B cell (primary cell): ENCODE data around the gene DACT2. TPM values are rescaled to one million over a fixed set of nuclear protein-coding genes. Genes with fewer than 3 reads are reported as not detected.

Experiments used
- ATAC-seq: fragments of 200-7000 bp; cut with Tn5 transposase; one replicate; pipeline ENCODE4 v1.10.0; 2021; ENCODE audit warnings: low read depth, mild to moderate bottlenecking, moderate number of reproducible peaks, moderate library complexity
- CTCF ChIA-PET: fragments of 350-600 bp; sonication (Branson Sonifier 250); formaldehyde crosslinking; loops from one replicate; lab custom pipeline; 2021; ENCODE audit warnings: antibody characterized with exemption, inconsistent platforms; lab: Charles Lee
- POLR2A ChIA-PET: fragments of 350-600 bp; sonication (Branson Sonifier 250); formaldehyde crosslinking; loops from one replicate; lab custom pipeline; 2021; ENCODE audit warnings: antibody characterized with exemption; lab: Charles Lee
- DNase-seq: peaks from one replicate; pipeline ENCODE4 v3.0.0; 2013
- H2AFZ ChIP-seq: 2 replicates; pipeline ENCODE4 v1.6.1; 2012; ENCODE audit warnings: mild to moderate bottlenecking, low read depth, low read length; ENCODE audit not compliant: insufficient read depth, poor library complexity, severe bottlenecking
- H3K27ac ChIP-seq, 2 donors: 1 replicate in 1 of 2; 2 replicates in 1 of 2; pipeline ENCODE4 v1.5.1; 2012 to 2013; ENCODE audit warnings: low read length in 2 of 2, mild to moderate bottlenecking in 2 of 2, moderate library complexity in 1 of 2
- H3K27me3 ChIP-seq, 4 experiments: fragments of 200-600 bp in 1 of 4; sonication (generic) in 1 of 4; replicated peaks in 1 of 4; 1 replicate in 2 of 4; 2 replicates in 2 of 4; pipeline versions ENCODE4 v1.6.1 to v1.7.0; 2013 to 2016; ENCODE audit warnings: low read length in 3 of 4, mild to moderate bottlenecking in 2 of 4, mixed read lengths in 1 of 4, moderate library complexity in 1 of 4; ENCODE audit not compliant: insufficient read depth in 4 of 4, control insufficient read depth in 3 of 4; ENCODE audit errors: control extremely low read depth in 1 of 4
- H3K36me3 ChIP-seq, 2 experiments: replicated peaks in 1 of 2; 1 replicate in 1 of 2; 2 replicates in 1 of 2; pipeline versions ENCODE4 v1.6.1 to v1.7.1; 2013; ENCODE audit warnings: low read length in 1 of 2; ENCODE audit not compliant: insufficient read depth in 2 of 2, control insufficient read depth in 1 of 2; ENCODE audit errors: control extremely low read depth in 1 of 2, extremely low read depth in 1 of 2
- H3K4me1 ChIP-seq, 2 donors: fragments of 200-600 bp in 1 of 2; sonication (generic) in 1 of 2; 1 replicate in 1 of 2; 2 replicates in 1 of 2; pipeline versions ENCODE4 v1.5.1 to v1.6.1; 2013 to 2017; ENCODE audit warnings: low read length in 2 of 2; ENCODE audit not compliant: control insufficient read depth in 2 of 2, insufficient read depth in 2 of 2
- H3K4me2 ChIP-seq: replicated peaks from 2 replicates; pipeline ENCODE3; 2012; ENCODE audit warnings: mild to moderate bottlenecking, low read depth, low read length; ENCODE audit not compliant: poor library complexity, severe bottlenecking
- H3K4me3 ChIP-seq, 5 experiments: fragments of 200-600 bp in 1 of 5; sonication (generic) in 1 of 5; 1 replicate in 3 of 5; 2 replicates in 2 of 5; pipeline versions ENCODE4 v1.5.1 to v1.7.0; 2011 to 2016; ENCODE audit warnings: low read length in 4 of 5, mild to moderate bottlenecking in 4 of 5, low read depth in 2 of 5, control low read depth in 1 of 5, moderate library complexity in 1 of 5; ENCODE audit not compliant: insufficient read depth in 1 of 5; ENCODE audit errors: control extremely low read depth in 1 of 5, extremely low read depth in 1 of 5
- H3K79me2 ChIP-seq: fragments of 200-600 bp; sonication (generic); one replicate; pipeline ENCODE4 v1.6.0; 2016; ENCODE audit warnings: low read length; ENCODE audit not compliant: control insufficient read depth, insufficient read depth
- H3K9ac ChIP-seq: fragments of 200-600 bp; sonication (generic); 2 replicates; pipeline ENCODE4 v1.6.1; 2017; ENCODE audit warnings: mild to moderate bottlenecking, low read length, moderate library complexity
- H3K9me3 ChIP-seq, 3 donors: one replicate each; pipeline versions ENCODE4 v1.6.1 to v1.7.1; 2013; ENCODE audit warnings: low read length in 2 of 3; ENCODE audit not compliant: control insufficient read depth in 2 of 3, insufficient read depth in 1 of 3; ENCODE audit errors: control extremely low read depth in 1 of 3
- H4K20me1 ChIP-seq: 2 replicates; pipeline ENCODE4 v1.6.0; 2012; ENCODE audit warnings: mild to moderate bottlenecking, low read length; ENCODE audit not compliant: insufficient read depth, control insufficient read depth, poor library complexity, severe bottlenecking
- H3K27ac Mint-ChIP-seq: one replicate; pipeline ENCODE4 v1.8.0; 2021; ENCODE audit warnings: mixed read lengths
- H3K27me3 Mint-ChIP-seq: one replicate; pipeline ENCODE4 v1.8.0; 2021; ENCODE audit warnings: mixed read lengths
- H3K4me1 Mint-ChIP-seq: one replicate; pipeline ENCODE4 v1.8.0; 2021; ENCODE audit warnings: mixed read lengths
- H3K4me3 Mint-ChIP-seq: one replicate; pipeline ENCODE4 v1.8.0; 2021; ENCODE audit warnings: mixed read lengths
- H3K9me3 Mint-ChIP-seq: one replicate; pipeline ENCODE4 v1.8.0; 2022; ENCODE audit warnings: mixed read lengths; ENCODE audit not compliant: insufficient read depth
- EZH2 ChIP-seq: IDR thresholded peaks from 2 replicates; pipeline ENCODE4 v1.6.1; 2012; ENCODE audit warnings: borderline replicate concordance, low read depth, mild to moderate bottlenecking, moderate library complexity, low read length; ENCODE audit not compliant: insufficient read depth, poor library complexity, severe bottlenecking
- WGBS: methylation state at CpG from one replicate; pipeline ENCODE4 v1.1.5; 2013; ENCODE audit warnings: missing lambda C conversion rate; ENCODE audit not compliant: insufficient coverage; 5-methylcytosine and 5-hydroxymethylcytosine counted together
- intact Hi-C: fragments of 100-400 bp; cut with micrococcal nuclease; formaldehyde crosslinking; loops from one replicate; pipeline ENCODE4 v1.10.0; 2022
- polyA plus RNA-seq: library from polyadenylated mRNA; depleted of rRNA; stranded (reverse); fragments of >200 nt; gene quantifications from 2 replicates; pipeline ENCODE4 v1.2.3, GENCODE V29; 2012
- total RNA-seq, 2 donors: library from RNA; stranded (reverse); fragments of 120-200 nt in 1 of 2; gene quantifications; 1 replicate in 1 of 2; 2 replicates in 1 of 2; pipeline versions ENCODE4 v1.2.3 to v1.2.4, GENCODE V29; 2013 to 2022
- TF ChIP-seq, protein P1 (sequence below): fragments of 200-600 bp; IDR thresholded peaks from one replicate; pipeline ENCODE4 v1.8.0; 2022; ENCODE audit warnings: antibody characterized with exemption, mild to moderate bottlenecking

DACT2 gene
- total and polyA plus RNA-seq, 2 donors (not counting 1 experiment from before 2014, with no cell fraction given), result not detected

DNA sequence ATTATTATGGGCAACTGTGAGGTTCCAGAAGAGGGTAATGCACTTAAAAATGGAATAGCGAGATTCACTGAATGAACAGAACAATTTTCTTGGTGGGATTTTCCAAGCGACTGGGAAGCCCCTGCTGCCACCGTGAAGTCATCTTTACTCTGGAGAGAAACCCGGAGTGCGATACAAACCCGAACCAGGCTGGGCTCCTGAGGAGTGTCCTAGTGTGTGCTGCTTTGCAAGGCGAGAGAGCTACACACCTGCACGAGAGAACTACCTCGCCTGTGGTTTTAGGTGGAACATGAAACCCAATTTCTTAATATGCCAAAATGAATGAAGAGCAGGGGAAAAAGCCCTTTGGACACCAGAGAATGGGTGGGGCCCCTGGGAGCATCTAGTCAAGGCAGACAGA is 33.5 kb upstream of the DACT2 start:
- H3K27me3 Mint-ChIP-seq, result no peaks in the 10 kb centered on the region
- CTCF ChIA-PET, result no interaction called here

DNA sequence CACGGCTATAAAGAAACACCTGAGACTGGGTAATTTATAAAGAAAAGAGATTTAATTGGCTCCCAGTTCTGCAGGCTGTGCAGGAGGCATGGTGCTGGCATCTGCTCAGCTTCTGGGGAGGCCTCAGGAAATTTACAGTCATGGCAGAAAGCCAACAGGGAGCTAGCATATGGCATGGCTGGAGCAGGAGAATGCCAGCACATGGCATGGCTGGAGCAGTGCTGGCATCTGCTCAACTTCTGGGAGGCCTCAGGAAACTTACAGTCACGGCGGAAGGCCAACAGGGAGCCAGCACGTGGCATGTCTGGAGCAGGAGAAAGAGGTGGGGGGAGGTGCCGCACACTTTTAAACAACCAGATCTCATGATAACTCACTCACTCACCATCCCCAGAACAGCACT is 32.5 kb upstream of the DACT2 start:
- no peaks in the 10 kb centered on the region for H3K27me3 Mint-ChIP-seq
- no peak for ATAC-seq
- peaks cover 3% of the 10 kb centered on the region for H3K9me3 Mint-ChIP-seq
- Histone ChIP-seq H3K9ac (no peak overlapping the region), H3K27ac (no peak overlapping the region), H3K4me3 (no peak overlapping the region), H3K4me1 (no peaks in the 10 kb centered on the region), H3K79me2 (no peaks in the 10 kb centered on the region), H3K9me3 (peaks cover 0 to 17% (median 0%) of the 10 kb centered on the region in 3 donors), H3K4me2 (no peak overlapping the region), H3K27me3 (no peaks in the 10 kb centered on the region), H3K36me3 (no peaks in the 10 kb centered on the region), H2AFZ (no peak overlapping the region), H4K20me1 (no peaks in the 10 kb centered on the region)
- POLR2A ChIA-PET, result no interaction called here
- H3K4me3 Mint-ChIP-seq, result no peak overlapping the region
- TF ChIP-seq, protein P1, sequence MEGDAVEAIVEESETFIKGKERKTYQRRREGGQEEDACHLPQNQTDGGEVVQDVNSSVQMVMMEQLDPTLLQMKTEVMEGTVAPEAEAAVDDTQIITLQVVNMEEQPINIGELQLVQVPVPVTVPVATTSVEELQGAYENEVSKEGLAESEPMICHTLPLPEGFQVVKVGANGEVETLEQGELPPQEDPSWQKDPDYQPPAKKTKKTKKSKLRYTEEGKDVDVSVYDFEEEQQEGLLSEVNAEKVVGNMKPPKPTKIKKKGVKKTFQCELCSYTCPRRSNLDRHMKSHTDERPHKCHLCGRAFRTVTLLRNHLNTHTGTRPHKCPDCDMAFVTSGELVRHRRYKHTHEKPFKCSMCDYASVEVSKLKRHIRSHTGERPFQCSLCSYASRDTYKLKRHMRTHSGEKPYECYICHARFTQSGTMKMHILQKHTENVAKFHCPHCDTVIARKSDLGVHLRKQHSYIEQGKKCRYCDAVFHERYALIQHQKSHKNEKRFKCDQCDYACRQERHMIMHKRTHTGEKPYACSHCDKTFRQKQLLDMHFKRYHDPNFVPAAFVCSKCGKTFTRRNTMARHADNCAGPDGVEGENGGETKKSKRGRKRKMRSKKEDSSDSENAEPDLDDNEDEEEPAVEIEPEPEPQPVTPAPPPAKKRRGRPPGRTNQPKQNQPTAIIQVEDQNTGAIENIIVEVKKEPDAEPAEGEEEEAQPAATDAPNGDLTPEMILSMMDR, result no peak
- TF ChIP-seq EZH2, result no peak
- H3K4me1 Mint-ChIP-seq, result no peaks in the 10 kb centered on the region
- no peak overlapping the region for H3K27ac Mint-ChIP-seq
- intact Hi-C loops, result no loop called here
- no peak for DNase-seq
- CTCF ChIA-PET, result no interaction called here
- 100% methylated on average over 1 of the region's 5 CpGs for WGBS

More for the DNA sequence above, 33.5 kb upstream of the DACT2 start:
- H3K79me2 ChIP-seq, result no peaks in the 10 kb centered on the region
- WGBS, result 91% methylated on average over 9 of the region's 9 CpGs
- H3K36me3 ChIP-seq, result no peaks in the 10 kb centered on the region
- H3K4me3 ChIP-seq, result no peak overlapping the region
- no peak for DNase-seq
- no peak overlapping the region for H3K4me2 ChIP-seq
- no peaks in the 10 kb centered on the region for H4K20me1 ChIP-seq
- H2AFZ ChIP-seq, result no peak overlapping the region
- ATAC-seq, result no peak
- no peak overlapping the region for H3K9ac ChIP-seq
- no peak overlapping the region for H3K4me3 Mint-ChIP-seq
- TF ChIP-seq, protein P1, result no peak
- no peak for TF ChIP-seq EZH2
- H3K27me3 ChIP-seq, result no peaks in the 10 kb centered on the region
- H3K4me1 ChIP-seq, result no peaks in the 10 kb centered on the region
- peaks cover 0 to 12% (median 0%) of the 10 kb centered on the region in 3 donors for H3K9me3 ChIP-seq
- POLR2A ChIA-PET, result no interaction called here
- intact Hi-C loops, result no loop called here
- H3K27ac Mint-ChIP-seq, result no peak overlapping the region
- peaks cover 3% of the 10 kb centered on the region for H3K9me3 Mint-ChIP-seq
- H3K27ac ChIP-seq, result no peak overlapping the region
- H3K4me1 Mint-ChIP-seq, result no peaks in the 10 kb centered on the region
